DND-41 (cell line): ENCODE results near the gene SMG7.
A peak's percentile ranks its signal among the peaks of the same experiment; 100 is the strongest.

Experiments
- ATAC-seq: fragments of 200-7000 bp; cut with Tn5 transposase; 3 replicates; pipeline ENCODE4 v1.9.1; 2021; ENCODE audit warnings: low read depth; ENCODE audit not compliant: insufficient read depth
- DNase-seq: peaks from one replicate; pipeline ENCODE4 v3.0.0-alpha.2; 2020
- H2AFZ ChIP-seq: 2 replicates; pipeline ENCODE4 v1.6.0; 2012; ENCODE audit warnings: low read depth, low read length
- H3K27ac ChIP-seq: 2 replicates; pipeline ENCODE4 v1.5.1; 2012; ENCODE audit warnings: low read length, inconsistent platforms
- H3K27me3 ChIP-seq: fragments of 200-600 bp; sonication (generic); 2 replicates; pipeline ENCODE4 v1.6.0; 2012; ENCODE audit warnings: low read length, mild to moderate bottlenecking, inconsistent platforms; ENCODE audit not compliant: insufficient read depth, poor library complexity
- H3K36me3 ChIP-seq: 2 replicates; pipeline ENCODE4 v1.5.1; 2012; ENCODE audit warnings: low read length, inconsistent platforms; ENCODE audit not compliant: insufficient read depth
- H3K4me1 ChIP-seq: 2 replicates; pipeline ENCODE4 v1.5.1; 2012; ENCODE audit warnings: mild to moderate bottlenecking, low read length; ENCODE audit not compliant: insufficient read depth
- H3K4me2 ChIP-seq: 2 replicates; pipeline ENCODE4 v1.6.0; 2012; ENCODE audit warnings: mild to moderate bottlenecking, moderate library complexity, low read length, inconsistent platforms; ENCODE audit not compliant: insufficient read depth
- H3K4me3 ChIP-seq, 2 experiments: fragments of 200-600 bp in 1 of 2; shearing (Covaris generic) in 1 of 2; 2 replicates each; pipeline ENCODE4 v1.5.1; 2012 to 2016; ENCODE audit warnings: inconsistent platforms in 2 of 2, low read length in 2 of 2, mild to moderate bottlenecking in 2 of 2, low read depth in 1 of 2, moderate library complexity in 1 of 2
- H3K79me2 ChIP-seq: 2 replicates; pipeline ENCODE4 v1.6.0; 2012; ENCODE audit warnings: low read length, inconsistent platforms; ENCODE audit not compliant: insufficient read depth
- H3K9ac ChIP-seq: 2 replicates; pipeline ENCODE4 v1.6.0; 2012; ENCODE audit warnings: low read depth, mild to moderate bottlenecking, inconsistent platforms, low read length, moderate library complexity
- H3K9me3 ChIP-seq: 2 replicates; pipeline ENCODE4 v1.5.1; 2012; ENCODE audit warnings: low read length, moderate library complexity, mild to moderate bottlenecking, inconsistent platforms; ENCODE audit not compliant: insufficient read depth, severe bottlenecking
- H4K20me1 ChIP-seq: 2 replicates; pipeline ENCODE4 v1.6.0; 2012; ENCODE audit warnings: low read length; ENCODE audit not compliant: insufficient read depth
- EZH2 ChIP-seq: IDR thresholded peaks from 3 replicates; pipeline ENCODE4 v1.6.1; 2012; ENCODE audit warnings: borderline replicate concordance, low read depth, mild to moderate bottlenecking, moderate library complexity, low read length, inconsistent platforms; ENCODE audit not compliant: severe bottlenecking
- TF ChIP-seq, protein P1 (sequence below): IDR thresholded peaks from 2 replicates; pipeline ENCODE4 v1.5.1; 2012; ENCODE audit warnings: borderline replicate concordance, low read length, moderate library complexity, mild to moderate bottlenecking; ENCODE audit not compliant: poor library complexity, severe bottlenecking; ENCODE audit errors: extremely low read depth

SMG7 gene

DNA sequence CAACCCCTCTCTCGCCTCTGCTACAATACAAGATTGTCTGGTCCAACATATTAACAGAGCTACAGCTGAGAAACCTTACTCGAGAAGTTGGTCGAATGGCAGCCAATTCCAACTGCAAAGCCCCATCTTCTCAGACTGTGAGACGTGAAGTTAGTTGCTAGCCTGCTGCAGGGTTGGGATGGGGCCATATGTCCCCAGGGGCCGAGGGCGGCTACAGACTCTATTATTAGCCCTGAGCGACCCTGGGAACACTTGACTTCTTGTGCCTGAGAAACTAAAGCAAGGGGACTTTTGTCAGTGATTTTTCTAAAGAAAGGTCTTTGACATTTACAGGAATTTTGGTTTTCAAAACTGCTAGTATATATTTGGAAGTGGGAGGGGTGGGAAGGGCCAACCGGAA, 104.2 kb downstream of the SMG7 start:
- TF ChIP-seq, protein P1, sequence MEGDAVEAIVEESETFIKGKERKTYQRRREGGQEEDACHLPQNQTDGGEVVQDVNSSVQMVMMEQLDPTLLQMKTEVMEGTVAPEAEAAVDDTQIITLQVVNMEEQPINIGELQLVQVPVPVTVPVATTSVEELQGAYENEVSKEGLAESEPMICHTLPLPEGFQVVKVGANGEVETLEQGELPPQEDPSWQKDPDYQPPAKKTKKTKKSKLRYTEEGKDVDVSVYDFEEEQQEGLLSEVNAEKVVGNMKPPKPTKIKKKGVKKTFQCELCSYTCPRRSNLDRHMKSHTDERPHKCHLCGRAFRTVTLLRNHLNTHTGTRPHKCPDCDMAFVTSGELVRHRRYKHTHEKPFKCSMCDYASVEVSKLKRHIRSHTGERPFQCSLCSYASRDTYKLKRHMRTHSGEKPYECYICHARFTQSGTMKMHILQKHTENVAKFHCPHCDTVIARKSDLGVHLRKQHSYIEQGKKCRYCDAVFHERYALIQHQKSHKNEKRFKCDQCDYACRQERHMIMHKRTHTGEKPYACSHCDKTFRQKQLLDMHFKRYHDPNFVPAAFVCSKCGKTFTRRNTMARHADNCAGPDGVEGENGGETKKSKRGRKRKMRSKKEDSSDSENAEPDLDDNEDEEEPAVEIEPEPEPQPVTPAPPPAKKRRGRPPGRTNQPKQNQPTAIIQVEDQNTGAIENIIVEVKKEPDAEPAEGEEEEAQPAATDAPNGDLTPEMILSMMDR, result no peak
- no peak for TF ChIP-seq EZH2
- no peaks in the 10 kb centered on the region for H3K9me3 ChIP-seq
- no peak overlapping the region for H3K9ac ChIP-seq
- H2AFZ ChIP-seq, result no peak overlapping the region
- no peak overlapping the region for H3K4me3 ChIP-seq
- H3K4me1 ChIP-seq, result peaks cover 17% of the 10 kb centered on the region
- no peak overlapping the region for H3K4me2 ChIP-seq
- no peaks in the 10 kb centered on the region for H3K79me2 ChIP-seq
- no peaks in the 10 kb centered on the region for H3K27me3 ChIP-seq
- no peak for ATAC-seq
- DNase-seq, result no peak
- no peak overlapping the region for H3K27ac ChIP-seq
- H4K20me1 ChIP-seq, result no peaks in the 10 kb centered on the region
- H3K36me3 ChIP-seq, result no peaks in the 10 kb centered on the region

DNA sequence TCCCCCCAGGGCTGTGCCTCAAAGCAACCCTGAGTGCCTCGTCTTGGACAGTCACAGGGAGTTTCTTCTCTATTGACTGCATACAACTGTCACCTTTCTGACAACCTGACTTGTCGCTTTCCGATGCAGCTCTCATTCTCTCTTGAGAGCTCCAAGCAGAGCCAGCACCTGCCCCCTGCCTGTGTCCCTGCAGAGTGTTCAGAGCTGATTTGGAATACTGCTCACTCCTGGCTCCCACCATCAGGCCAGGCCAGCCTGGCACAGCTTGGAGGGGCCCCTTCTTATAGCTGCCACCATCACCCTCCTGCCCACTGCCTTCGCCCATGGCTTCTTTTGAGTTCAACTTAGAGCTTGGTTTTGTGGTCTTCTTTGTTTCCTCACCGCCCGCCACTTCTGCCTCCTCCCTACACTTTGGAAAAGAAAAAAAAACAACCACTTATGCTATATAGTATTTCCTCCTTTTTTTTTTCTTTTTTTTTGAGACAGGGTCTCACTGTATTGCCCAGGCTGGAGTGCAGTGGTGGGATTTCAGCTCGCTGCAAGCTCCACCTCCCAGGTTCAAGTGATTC, 105.7 kb downstream of the SMG7 start:
- TF ChIP-seq, protein P1, result no peak
- no peak for TF ChIP-seq EZH2
- no peak overlapping the region for H3K27ac ChIP-seq
- no peaks in the 10 kb centered on the region for H3K27me3 ChIP-seq
- H4K20me1 ChIP-seq, result no peaks in the 10 kb centered on the region
- H3K4me1 ChIP-seq, result peaks cover 17% of the 10 kb centered on the region
- H3K36me3 ChIP-seq, result no peaks in the 10 kb centered on the region
- DNase-seq (peak; percentile 29), ATAC-seq (peak; percentile 25; the same call in 1 of the 3 replicates)
- H3K4me3 ChIP-seq, result no peak overlapping the region
- no peaks in the 10 kb centered on the region for H3K9me3 ChIP-seq
- no peak overlapping the region for H3K9ac ChIP-seq
- no peak overlapping the region for H2AFZ ChIP-seq
- H3K79me2 ChIP-seq, result no peaks in the 10 kb centered on the region
- H3K4me2 ChIP-seq, result no peak overlapping the region

DNA sequence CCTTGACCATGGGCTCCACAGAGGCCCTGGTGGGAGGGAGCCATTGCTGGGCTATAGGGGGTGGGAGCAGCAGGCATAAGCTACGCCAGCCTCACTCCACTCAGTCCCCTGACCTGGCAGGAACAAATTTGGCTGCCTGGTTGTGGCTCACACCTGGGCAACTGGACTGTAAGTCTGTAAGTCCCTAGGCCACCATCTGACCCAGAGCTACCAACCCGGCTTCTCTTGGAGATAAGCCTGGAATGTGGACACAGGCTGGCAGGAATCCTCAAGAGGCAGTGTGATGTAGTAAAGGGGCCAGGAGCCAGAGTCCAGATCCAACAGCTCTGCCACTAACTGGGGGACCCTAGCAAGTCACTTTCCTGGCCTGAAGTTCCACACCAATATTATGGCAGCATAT, 106.6 kb downstream of the SMG7 start:
- Histone ChIP-seq H3K4me2 (no peak overlapping the region), H3K9me3 (no peaks in the 10 kb centered on the region), H3K9ac (no peak overlapping the region), H2AFZ (peak overlapping the region; percentile 1; the same call in 1 of the 2 replicates), H3K36me3 (no peaks in the 10 kb centered on the region), H3K4me1 (peaks cover 17% of the 10 kb centered on the region), H3K79me2 (no peaks in the 10 kb centered on the region), H3K27ac (0 out of 2 replicates have a peak overlapping the region, but pooled peaks have one; percentile 51), H4K20me1 (no peaks in the 10 kb centered on the region), H3K4me3 (no peak overlapping the region), H3K27me3 (no peaks in the 10 kb centered on the region)
- no peak for ATAC-seq
- TF ChIP-seq EZH2, result no peak
- TF ChIP-seq, protein P1, result no peak
- no peak for DNase-seq
